ENCODE data around the gene CDH7.

GRCh38 chr18:65901522-65901921, 150.7 kb downstream of the CDH7 start:
- TF ChIP-seq CTCF (IDR thresholded peaks at IDR 0.05; ENCODE audit: low read depth, low read length, poor library complexity, severe bottlenecking) (no peak), EZH2phosphoT487 (IDR thresholded peaks at IDR 0.05; ENCODE audit: borderline replicate concordance, low read length) (no peak)

All from DOHH2 (cell line).